ENCODE measurements around the gene FSD1. TPM values are rescaled to one million over a fixed set of nuclear protein-coding genes. Genes with fewer than 3 reads are reported as not detected.

The FSD1 gene
- total and polyA plus RNA-seq, 9 of the 15 experiments (the other 6 are each of a cell fraction or from before 2014, with no cell fraction given) = 0.11 to 1.9 (median 0.94) TPM; not detected in 1

GRCh38 chr19:4342615-4343369 lies 38.4 kb downstream of the FSD1 start (continued):
- TF ChIP-seq CREB1 (IDR thresholded peaks at IDR 0.05) (peak; percentile 23), CREB1 (CRISPR knock-in tag; IDR thresholded peaks at IDR 0.05) (peak; percentile 61; the same call in 1 of the 2 replicates), KAT7 (CRISPR knock-in tag; IDR thresholded peaks at IDR 0.05; ENCODE audit: borderline replicate concordance) (peak; percentile 77; the same call in 1 of the 2 replicates), HLTF (IDR thresholded peaks at IDR 0.05) (peak; percentile 35; the same call in 1 of the 2 replicates), SFPQ (IDR thresholded peaks at IDR 0.05; ENCODE audit: low read depth, low read length) (no peak), ZFP1 (CRISPR knock-in tag; IDR thresholded peaks at IDR 0.05) (no peak), STAT5A (IDR thresholded peaks at IDR 0.05; ENCODE audit: borderline replicate concordance, low read length) (no peak), SP2 (IDR thresholded peaks at IDR 0.05; ENCODE audit: extremely low read depth, low read depth, low read length, poor library complexity, severe bottlenecking) (peak; percentile 65), SRF (CRISPR knock-in tag; IDR thresholded peaks at IDR 0.05) (peak in 1 of 2 experiments; percentile 57; a peak in 1 of 4 replicates), HDAC1 (IDR thresholded peaks at IDR 0.05) (peak in 1 of 2 experiments; percentile 81; a peak in 2 of 4 replicates), ETV5 (CRISPR knock-in tag; IDR thresholded peaks at IDR 0.05; ENCODE audit: low read depth) (peak; percentile 57; the same call in 1 of the 2 replicates), REST (IDR thresholded peaks at IDR 0.05; ENCODE audit: borderline replicate concordance) (peak; percentile 3; the same call in 1 of the 2 replicates), REST (CRISPR knock-in tag; IDR thresholded peaks at IDR 0.05; ENCODE audit: low read depth) (no peak; the same call in 1 of the 2 replicates), HMBOX1 (IDR thresholded peaks at IDR 0.05) (0 out of 2 replicates have a peak, but pooled peaks have one; percentile 18), TAF7 (tag; IDR thresholded peaks at IDR 0.05) (peak; percentile 75), CC2D1A (IDR thresholded peaks at IDR 0.05) (peak; percentile 99)
